ENCODE measurements around the gene DRP2.
"Not testable (repeated sequence)": the region's sequence is repeated elsewhere in the genome, so short reads cannot be mapped to it uniquely, and the experiment has no call there.

The DRP2 gene

DNA sequence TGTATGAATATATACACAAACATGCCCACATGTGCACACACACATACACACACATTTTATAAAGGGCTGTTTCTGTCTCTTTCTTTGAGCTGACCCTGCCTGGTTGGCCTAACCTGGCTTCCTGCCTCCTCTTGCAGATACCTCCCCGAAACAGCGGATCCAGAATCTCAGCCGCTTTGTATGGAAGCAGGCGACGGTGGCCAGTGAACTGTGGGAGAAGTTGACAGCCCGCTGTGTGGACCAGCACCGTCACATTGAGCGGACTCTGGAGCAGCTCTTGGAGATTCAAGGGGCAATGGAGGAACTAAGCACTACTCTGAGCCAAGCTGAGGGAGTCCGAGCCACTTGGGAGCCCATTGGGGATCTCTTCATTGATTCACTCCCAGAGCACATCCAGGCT is 21.9 kb downstream of the DRP2 start:
- DNase-seq (ENCODE audit: low read depth in 1 of 2, low spot score in 1 of 2) = no peak

- no peak for DNase-seq (ENCODE audit: low read depth in 1 of 2, low spot score in 1 of 2)
Measured at GRCh38 chrX:101252634-101253033, 33.0 kb downstream of the DRP2 start.

DNA sequence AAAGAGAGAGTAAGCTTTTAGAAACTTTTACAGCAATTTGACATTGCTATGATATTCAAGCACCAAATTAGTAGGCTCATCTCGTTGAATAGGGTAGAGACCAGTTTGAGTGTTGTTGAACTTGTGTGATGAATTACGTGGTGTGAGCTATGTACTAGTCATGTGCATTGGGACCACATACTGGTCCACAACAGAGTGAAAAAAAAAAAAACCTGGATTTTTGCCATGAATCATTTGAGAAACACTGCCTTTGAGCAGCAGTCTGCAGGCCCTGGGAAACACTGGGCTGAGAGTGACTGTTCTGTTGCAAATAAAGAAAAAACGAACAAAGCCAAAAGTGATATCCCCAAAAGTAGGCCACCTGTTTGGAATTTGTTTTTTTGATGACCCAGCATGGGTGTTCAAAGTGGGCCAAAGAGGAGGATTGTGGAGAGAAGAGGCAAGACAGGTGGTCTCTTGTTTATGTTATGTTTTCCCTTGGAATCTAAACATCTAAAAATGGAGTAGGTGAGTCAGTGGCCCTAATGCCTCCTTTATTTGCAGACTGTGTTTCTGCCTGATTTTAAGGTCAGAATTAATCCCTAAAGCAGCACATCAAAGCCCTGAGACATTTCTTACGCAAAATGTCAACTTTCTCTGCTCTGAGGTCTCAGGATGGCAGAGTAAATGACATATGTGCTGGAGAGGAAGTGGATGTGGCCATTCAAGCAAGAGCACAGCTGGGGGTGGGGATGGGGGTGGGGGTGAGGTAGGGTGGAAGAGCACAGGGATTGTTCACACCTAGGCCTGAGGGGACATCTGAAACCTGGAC is 38.1 kb downstream of the DRP2 start:
- no peak for DNase-seq (ENCODE audit: low read depth in 1 of 2, low spot score in 1 of 2)

- DNase-seq (ENCODE audit: low read depth in 1 of 2, low spot score in 1 of 2) = no peak
Measured at GRCh38 chrX:101258259-101258581, 38.6 kb downstream of the DRP2 start.

- DNase-seq (ENCODE audit: low read depth in 1 of 2, low spot score in 1 of 2) = no peak
Measured at GRCh38 chrX:101260435-101260834, 40.8 kb downstream of the DRP2 start.

DNA sequence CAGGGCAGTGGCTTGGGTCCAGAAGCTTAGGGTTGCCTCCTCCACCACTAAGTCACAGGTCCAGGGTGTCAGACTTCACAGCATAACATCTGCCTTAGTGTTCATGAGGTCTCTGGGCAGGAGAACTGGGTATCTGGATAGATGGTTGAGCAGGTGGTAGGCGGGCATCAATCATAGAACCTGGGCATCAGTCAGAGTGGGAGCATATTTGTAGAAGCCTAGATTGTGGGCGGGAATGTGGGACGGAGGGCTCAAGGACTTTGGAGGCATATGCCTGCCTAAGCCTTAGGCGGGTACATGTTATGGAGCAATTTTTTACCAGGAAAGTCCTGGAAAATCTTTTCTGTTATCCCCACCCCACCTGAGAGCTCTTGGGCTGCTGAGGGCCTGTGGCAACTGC is 43.0 kb downstream of the DRP2 start:
- DNase-seq (ENCODE audit: low read depth in 1 of 2, low spot score in 1 of 2) = no peak

DNA sequence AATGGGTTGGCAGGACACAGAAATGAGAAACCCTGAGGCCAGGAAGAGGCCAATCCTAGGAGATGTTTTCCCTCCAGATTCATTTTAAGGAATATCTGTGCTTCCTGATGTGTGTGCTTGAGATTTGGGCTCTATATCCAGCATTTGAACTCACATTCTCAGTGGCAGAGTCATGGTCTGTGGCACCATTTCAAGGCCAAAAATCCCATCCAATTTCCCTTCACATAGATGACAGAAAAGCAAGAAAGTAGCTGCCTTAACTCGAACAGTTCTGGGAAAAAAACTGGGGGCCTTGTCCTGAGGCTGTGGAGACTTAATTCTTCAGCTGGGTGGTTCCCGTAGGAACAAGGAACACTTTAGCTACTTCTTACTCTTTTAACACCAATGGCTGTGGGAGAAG is 44.2 kb downstream of the DRP2 start:
- DNase-seq (ENCODE audit: low read depth in 1 of 2, low spot score in 1 of 2) = no peak

GRCh38 chrX:101265869-101266428 is 46.4 kb downstream of the DRP2 start:
- DNase-seq (ENCODE audit: low read depth in 1 of 2, low spot score in 1 of 2) = no peak

DNA sequence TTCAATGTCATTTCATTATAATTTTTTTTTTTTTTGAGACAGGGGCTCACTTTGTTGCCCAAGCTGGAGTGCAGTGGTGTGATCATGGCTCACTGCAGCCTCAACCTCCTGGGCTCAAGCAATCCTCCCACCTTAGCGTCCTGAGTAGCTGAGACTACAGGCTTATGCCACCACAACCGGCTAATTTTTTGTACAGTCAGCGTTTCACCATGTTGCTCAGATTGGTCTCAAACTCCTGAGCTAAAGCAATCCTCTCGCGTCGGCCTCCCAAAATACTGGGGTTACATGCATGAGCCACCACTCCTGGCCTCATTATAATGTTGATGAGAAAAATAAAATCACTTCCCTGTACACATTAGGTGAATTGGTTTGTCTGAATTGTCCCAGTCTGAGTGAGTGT is 54.6 kb downstream of the DRP2 start:
- no peak for DNase-seq (ENCODE audit: low read depth in 1 of 2, low spot score in 1 of 2)

GRCh38 chrX:101276238-101276637 is 56.7 kb downstream of the DRP2 start:
- no peak for DNase-seq (ENCODE audit: low read depth in 1 of 2, low spot score in 1 of 2)

GRCh38 chrX:101287402-101287801 is 67.8 kb downstream of the DRP2 start:
- DNase-seq (ENCODE audit: low read depth in 1 of 2, low spot score in 1 of 2) = no peak

- DNase-seq (ENCODE audit: low read depth in 1 of 2, low spot score in 1 of 2) = no peak
Measured at GRCh38 chrX:101290957-101291603, 71.5 kb downstream of the DRP2 start, which contains the start of gene TAF7L. TSS of gene TAF7L (minus strand) at chrX:101291334. CDS start at chrX:101287543, 3,791 bp downstream.

DNA sequence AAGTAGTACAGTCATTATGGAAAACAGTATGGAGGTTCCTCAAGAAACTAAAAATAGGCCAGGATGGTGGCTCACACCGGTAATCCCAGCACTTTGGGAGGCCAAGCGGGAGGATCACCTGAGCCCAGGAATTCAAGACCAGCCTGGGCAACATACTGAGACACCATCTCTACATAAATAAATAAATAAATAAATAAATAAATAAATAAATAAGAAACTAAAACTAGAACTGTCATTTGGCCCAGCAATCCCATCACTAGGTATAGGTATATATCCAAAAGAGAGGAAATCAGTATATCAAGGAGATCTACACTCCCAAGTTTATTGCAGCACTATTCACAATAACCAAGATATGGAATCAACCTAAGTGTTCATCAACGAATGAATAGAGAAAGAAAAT is 76.0 kb downstream of the DRP2 start:
- DNase-seq (ENCODE audit: low read depth in 1 of 2, low spot score in 1 of 2) = not testable (repeated sequence)

DNA sequence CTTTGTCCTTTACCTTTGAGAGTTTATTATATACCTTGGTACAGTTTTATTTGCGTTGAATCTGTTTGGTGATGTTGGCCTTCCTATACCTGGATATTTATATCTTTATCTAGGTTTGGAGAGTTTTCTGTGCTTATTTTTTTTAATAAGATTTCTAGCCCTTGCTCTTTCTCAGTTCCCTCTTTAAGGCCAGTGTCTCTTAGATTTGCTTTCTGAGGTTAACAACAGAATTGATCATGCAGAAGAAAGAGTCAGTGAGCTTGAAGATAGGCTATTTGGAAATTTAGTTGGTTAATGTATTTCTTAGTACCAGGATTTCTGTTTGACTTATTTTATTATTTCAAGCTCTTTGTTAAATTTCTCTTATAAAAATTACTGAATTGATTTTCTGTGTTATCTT is 84.2 kb downstream of the DRP2 start:
- DNase-seq (ENCODE audit: low read depth in 1 of 2, low spot score in 1 of 2) = no peak
